WERI-Rb-1 (cell line): ENCODE data around the gene BRD9.

Source experiments
- DNase-seq: peaks from one replicate; pipeline ENCODE4 v3.0.0-alpha.2; 2020
- H3K27ac ChIP-seq: fragments of 250-450 bp; sonication (Bioruptor Pico); 2 replicates; pipeline ENCODE4 v1.5.1; 2020; ENCODE audit warnings: mild to moderate bottlenecking, moderate library complexity
- H3K27me3 ChIP-seq: fragments of 250-450 bp; sonication (Bioruptor Pico); 2 replicates; pipeline ENCODE4 v1.5.1; 2021; ENCODE audit warnings: mild to moderate bottlenecking, low read depth, moderate library complexity; ENCODE audit not compliant: insufficient read depth, severe bottlenecking
- H3K36me3 ChIP-seq: fragments of 250-450 bp; sonication (Bioruptor Pico); 2 replicates; pipeline ENCODE4 v1.5.1; 2020; ENCODE audit warnings: mild to moderate bottlenecking, moderate library complexity
- H3K4me3 ChIP-seq: 2 replicates; pipeline ENCODE4 v1.5.1; 2011; ENCODE audit warnings: low read depth, mild to moderate bottlenecking, control low read depth, low read length
- H3K9me3 ChIP-seq: fragments of 250-450 bp; sonication (Bioruptor Pico); 2 replicates; pipeline ENCODE4 v1.5.1; 2021; ENCODE audit warnings: mild to moderate bottlenecking, moderate library complexity; ENCODE audit not compliant: severe bottlenecking
- TF ChIP-seq, protein P1 (sequence below): IDR thresholded peaks from 2 replicates; pipeline ENCODE4 v1.5.1; 2011; ENCODE audit warnings: low read depth, mild to moderate bottlenecking, control low read depth, inconsistent platforms, low read length

BRD9 gene

DNA sequence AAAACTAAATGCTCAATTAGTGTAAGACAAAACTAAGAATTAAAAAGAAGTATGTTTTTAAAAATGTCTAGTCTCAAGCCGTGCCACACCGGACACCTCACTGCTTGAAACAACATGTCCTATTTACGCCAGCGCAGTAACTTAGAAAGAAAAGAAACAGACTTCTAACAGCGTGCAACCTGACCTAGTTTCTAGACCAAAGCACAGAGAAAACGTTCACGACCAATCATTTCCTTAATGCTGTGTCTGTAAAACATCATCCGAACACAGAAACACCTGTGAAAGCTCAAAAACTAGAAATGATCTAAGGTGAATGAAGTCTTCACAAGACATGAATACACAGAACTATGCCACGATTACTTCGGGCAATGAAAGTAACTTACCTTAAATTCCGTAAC, 4.0 kb downstream of the BRD9 start:
- no peak overlapping the region for H3K4me3 ChIP-seq
- no peak overlapping the region for H3K27ac ChIP-seq
- TF ChIP-seq, protein P1, sequence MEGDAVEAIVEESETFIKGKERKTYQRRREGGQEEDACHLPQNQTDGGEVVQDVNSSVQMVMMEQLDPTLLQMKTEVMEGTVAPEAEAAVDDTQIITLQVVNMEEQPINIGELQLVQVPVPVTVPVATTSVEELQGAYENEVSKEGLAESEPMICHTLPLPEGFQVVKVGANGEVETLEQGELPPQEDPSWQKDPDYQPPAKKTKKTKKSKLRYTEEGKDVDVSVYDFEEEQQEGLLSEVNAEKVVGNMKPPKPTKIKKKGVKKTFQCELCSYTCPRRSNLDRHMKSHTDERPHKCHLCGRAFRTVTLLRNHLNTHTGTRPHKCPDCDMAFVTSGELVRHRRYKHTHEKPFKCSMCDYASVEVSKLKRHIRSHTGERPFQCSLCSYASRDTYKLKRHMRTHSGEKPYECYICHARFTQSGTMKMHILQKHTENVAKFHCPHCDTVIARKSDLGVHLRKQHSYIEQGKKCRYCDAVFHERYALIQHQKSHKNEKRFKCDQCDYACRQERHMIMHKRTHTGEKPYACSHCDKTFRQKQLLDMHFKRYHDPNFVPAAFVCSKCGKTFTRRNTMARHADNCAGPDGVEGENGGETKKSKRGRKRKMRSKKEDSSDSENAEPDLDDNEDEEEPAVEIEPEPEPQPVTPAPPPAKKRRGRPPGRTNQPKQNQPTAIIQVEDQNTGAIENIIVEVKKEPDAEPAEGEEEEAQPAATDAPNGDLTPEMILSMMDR = no peak
- no peak for DNase-seq
- no peaks in the 10 kb centered on the region for H3K9me3 ChIP-seq
- peaks cover 87% of the 10 kb centered on the region for H3K36me3 ChIP-seq
- H3K27me3 ChIP-seq = no peaks in the 10 kb centered on the region

DNA sequence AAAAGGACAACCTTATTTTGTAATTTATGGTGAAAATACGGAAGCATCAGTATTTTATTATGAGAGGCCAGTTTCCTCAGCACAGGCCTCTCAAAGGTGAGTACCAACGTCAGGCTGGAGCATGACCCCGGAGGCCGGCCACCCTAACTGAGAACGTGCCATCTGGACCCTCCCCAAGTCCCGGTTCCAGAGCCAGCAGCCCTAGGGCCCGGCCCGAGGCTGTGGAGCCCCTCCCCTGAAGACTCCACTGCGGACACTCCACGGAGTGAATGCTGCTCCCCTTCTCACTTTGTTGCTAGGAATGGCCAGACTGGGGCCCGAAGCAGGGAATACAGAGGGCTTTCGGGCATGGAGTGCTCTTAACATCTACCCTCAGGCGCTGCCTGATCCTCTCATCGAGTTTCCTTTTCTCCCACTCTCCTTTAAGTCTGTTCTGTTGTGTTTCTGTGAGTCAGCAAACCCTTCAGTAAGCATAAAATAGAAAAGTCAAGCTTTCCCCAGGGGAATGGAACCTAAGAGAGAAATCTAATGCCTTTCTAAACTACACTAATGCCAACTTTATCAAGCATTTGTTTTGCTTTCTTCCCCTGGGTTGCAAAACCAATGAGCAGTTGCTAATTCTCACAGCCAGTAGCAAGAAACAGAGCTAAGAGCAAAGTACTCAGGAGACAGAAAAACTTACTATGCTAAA, 4.5 kb downstream of the BRD9 start:
- Histone ChIP-seq H3K27me3 (no peaks in the 10 kb centered on the region), H3K9me3 (no peaks in the 10 kb centered on the region), H3K4me3 (no peak overlapping the region), H3K27ac (no peak overlapping the region), H3K36me3 (peaks cover 91% of the 10 kb centered on the region)
- TF ChIP-seq, protein P1 = no peak
- DNase-seq = no peak

DNA sequence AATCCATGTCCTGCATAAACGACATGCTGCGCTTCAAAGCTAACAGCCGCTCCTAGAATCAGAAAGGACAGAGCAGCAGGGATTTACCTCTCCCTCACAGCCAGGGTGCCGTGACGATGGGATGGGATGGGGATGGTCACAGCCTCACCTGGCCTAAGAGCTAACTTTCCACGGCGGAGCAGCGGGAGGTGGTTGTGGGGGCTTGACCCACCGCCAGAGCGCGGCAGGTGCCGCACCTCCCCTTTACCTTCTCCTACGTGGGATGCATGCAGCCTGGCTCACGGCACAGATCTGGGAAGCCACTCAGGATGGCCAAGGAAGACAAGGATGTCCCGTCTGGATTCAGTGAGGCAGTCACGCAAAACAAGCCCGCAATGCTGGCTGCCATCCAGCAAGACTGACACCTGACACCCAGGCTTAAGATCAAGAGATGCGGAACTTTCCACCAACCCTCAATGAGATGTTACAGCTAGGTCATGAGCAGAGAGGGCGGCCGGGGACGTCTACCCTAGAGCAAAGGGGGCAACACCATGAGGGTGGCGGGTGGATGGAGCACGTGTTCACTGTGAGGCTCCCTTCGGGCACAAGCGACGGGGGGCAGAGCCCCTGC, 5.8 kb downstream of the BRD9 start:
- Histone ChIP-seq H3K4me3 (no peak overlapping the region), H3K9me3 (no peaks in the 10 kb centered on the region), H3K27ac (no peak overlapping the region), H3K27me3 (no peaks in the 10 kb centered on the region), H3K36me3 (peaks cover 98% of the 10 kb centered on the region)
- DNase-seq = no peak
- TF ChIP-seq, protein P1 = no peak

DNA sequence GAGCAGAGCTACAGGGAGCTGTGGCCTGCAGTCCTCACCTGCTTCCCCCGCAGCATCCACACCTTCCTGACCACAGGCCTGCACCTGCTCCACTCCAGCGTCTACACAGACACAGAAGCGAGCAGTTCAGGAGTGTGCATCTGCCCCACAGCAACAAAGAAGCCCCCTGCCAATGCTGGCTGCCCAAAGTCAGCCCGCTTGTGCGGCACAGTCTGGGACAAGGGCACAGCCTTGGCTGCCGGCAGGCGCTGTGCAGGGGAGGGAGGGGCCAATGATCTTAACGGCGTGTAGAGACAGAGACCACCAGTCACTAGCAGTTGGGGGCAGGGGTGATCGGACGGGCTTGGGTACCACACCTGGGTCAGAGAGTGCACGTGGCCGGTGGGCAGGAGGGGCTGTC, 6.6 kb downstream of the BRD9 start:
- Histone ChIP-seq H3K9me3 (no peaks in the 10 kb centered on the region), H3K4me3 (no peak overlapping the region), H3K27ac (no peak overlapping the region), H3K36me3 (peaks cover 100% of the 10 kb centered on the region), H3K27me3 (no peaks in the 10 kb centered on the region)
- TF ChIP-seq, protein P1 = no peak
- DNase-seq = no peak

DNA sequence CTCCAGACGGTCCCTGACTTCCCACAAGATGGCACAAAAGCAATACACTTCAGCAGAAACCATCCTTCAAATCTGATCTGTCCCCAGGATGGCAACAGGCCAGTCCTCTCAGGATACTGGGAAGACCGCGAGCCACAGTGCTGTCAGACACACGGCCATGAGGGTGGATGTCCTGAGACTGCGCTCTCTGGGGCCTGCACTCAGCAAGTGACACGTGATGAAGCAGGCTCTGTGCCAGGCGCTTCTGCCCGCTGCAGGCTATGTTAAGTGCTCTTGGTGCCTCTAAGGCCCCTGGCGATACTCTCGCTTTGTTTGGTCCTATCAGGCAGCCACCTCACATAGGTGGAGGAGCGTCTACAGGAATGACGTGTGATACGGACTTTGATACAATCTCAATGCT, 7.1 kb downstream of the BRD9 start:
- Histone ChIP-seq H3K27ac (no peak overlapping the region), H3K27me3 (no peaks in the 10 kb centered on the region), H3K9me3 (no peaks in the 10 kb centered on the region), H3K4me3 (no peak overlapping the region), H3K36me3 (peaks cover 100% of the 10 kb centered on the region)
- TF ChIP-seq, protein P1 = no peak
- no peak for DNase-seq

DNA sequence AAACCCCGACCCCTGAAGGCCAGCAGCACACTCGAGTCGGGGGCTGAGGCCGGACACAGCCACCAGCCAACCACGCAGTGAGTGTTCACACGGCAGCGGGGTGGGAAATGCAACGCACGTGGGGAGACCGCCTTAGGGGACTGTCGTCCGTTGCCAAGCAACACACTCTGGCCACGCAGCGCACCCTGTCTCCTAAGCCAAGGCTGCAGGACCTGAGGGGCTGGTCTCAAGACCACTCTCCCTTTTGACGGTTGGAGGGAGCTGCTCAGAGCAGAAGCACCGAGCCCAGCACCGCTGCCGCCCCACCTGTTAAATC, 7.5 kb downstream of the BRD9 start:
- H3K4me3 ChIP-seq = no peak overlapping the region
- H3K27me3 ChIP-seq = no peaks in the 10 kb centered on the region
- TF ChIP-seq, protein P1 = no peak
- H3K36me3 ChIP-seq = peaks cover 97% of the 10 kb centered on the region
- H3K27ac ChIP-seq = no peak overlapping the region
- H3K9me3 ChIP-seq = no peaks in the 10 kb centered on the region
- no peak for DNase-seq
